ENCODE results near the gene CPEB4. TPM values are rescaled to one million over a fixed set of nuclear protein-coding genes. Genes with fewer than 3 reads are reported as not detected.
A peak's percentile ranks its signal among the peaks of the same experiment; 100 is the strongest.

CPEB4 gene
- total RNA-seq, 4 donors from 2014 or later: 20.1 to 26.6 (median 24.2) TPM

DNA sequence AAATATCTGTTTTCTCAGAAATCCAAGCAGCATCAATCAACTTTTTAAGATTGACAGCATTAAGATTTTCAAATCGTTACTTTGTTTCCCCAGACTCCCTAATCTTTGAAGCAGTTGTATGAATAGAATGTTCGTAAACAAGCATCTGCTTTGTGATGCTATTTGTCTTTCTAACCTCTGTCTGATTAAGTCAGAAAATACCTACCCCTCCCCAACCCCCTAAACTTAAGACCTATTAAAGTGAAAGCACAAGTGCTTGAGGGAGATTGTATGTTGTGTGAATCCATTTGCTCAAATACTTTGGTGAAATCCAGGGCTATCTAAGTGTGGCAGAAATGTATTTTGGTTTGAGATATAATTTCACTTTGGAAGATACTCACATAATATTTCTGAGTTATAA, 53.0 kb downstream of the CPEB4 start:
- H3K27ac ChIP-seq: no peak overlapping the region
- TF ChIP-seq POLR2A (IDR thresholded peaks at IDR 0.05) (no peak), EP300 (IDR thresholded peaks at IDR 0.05) (no peak)
- TF ChIP-seq, protein P1, sequence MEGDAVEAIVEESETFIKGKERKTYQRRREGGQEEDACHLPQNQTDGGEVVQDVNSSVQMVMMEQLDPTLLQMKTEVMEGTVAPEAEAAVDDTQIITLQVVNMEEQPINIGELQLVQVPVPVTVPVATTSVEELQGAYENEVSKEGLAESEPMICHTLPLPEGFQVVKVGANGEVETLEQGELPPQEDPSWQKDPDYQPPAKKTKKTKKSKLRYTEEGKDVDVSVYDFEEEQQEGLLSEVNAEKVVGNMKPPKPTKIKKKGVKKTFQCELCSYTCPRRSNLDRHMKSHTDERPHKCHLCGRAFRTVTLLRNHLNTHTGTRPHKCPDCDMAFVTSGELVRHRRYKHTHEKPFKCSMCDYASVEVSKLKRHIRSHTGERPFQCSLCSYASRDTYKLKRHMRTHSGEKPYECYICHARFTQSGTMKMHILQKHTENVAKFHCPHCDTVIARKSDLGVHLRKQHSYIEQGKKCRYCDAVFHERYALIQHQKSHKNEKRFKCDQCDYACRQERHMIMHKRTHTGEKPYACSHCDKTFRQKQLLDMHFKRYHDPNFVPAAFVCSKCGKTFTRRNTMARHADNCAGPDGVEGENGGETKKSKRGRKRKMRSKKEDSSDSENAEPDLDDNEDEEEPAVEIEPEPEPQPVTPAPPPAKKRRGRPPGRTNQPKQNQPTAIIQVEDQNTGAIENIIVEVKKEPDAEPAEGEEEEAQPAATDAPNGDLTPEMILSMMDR (IDR thresholded peaks at IDR 0.05): no peak
- H3K4me3 ChIP-seq: no peak overlapping the region
- H3K4me1 ChIP-seq: peaks cover 0 to 16% (median 0%) of the 10 kb centered on the region in 4 donors
- DNase-seq (ENCODE audit: low spot score in 2 of 2): no peak
- WGBS, 2 donors: 55 to 57% methylated on average over 2 of the region's 2 CpGs
- no peaks in the 10 kb centered on the region for H3K9me3 ChIP-seq
- H3K27me3 ChIP-seq: no peaks in the 10 kb centered on the region
- H3K36me3 ChIP-seq: peaks cover 0 to 16% (median 11%) of the 10 kb centered on the region in 3 donors

DNA sequence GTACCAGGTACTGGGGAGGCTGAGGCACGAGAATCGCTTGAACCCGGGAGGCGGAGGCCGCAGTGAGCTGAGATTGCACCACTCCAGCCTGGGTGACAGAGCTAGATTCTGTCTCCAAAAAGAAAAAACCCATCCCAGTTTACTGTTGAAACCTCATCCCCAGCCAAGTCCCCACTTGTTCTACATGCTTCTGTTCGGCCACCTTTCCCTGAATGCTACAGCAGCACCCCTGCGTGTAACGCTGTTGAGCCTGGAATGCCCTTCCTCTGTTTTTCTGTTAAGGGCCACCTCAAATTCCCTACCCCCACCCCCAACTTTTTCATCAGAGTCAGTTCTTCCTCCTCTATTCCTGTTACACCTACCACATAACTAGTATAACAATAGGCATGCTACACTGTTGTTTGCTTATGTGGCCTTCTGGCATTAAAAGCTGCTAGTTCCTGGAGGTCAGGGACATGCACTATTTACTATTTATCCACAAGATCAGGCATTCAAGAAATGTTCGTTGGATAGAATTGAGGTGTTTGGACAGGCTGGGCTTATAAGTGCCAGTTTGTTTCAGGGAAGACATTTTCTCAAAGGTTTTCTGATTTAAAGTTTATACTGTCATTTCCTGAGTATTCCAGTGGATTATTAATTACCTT, 53.7 kb downstream of the CPEB4 start:
- Histone ChIP-seq H3K4me3 (no peak overlapping the region), H3K36me3 (peaks cover 0 to 23% (median 14%) of the 10 kb centered on the region in 3 donors), H3K27ac (peak overlapping the region in 1 of 4 donors; percentile 10), H3K4me1 (peaks cover 0 to 16% (median 0%) of the 10 kb centered on the region in 4 donors), H3K27me3 (no peaks in the 10 kb centered on the region), H3K9me3 (no peaks in the 10 kb centered on the region)
- TF ChIP-seq EP300 (IDR thresholded peaks at IDR 0.05) (no peak), POLR2A (IDR thresholded peaks at IDR 0.05) (no peak)
- TF ChIP-seq, protein P1 (IDR thresholded peaks at IDR 0.05): no peak
- DNase-seq (ENCODE audit: low spot score in 2 of 2): no peak
- WGBS, 2 donors: 86 to 87% methylated on average over 9 of the region's 9 CpGs

DNA sequence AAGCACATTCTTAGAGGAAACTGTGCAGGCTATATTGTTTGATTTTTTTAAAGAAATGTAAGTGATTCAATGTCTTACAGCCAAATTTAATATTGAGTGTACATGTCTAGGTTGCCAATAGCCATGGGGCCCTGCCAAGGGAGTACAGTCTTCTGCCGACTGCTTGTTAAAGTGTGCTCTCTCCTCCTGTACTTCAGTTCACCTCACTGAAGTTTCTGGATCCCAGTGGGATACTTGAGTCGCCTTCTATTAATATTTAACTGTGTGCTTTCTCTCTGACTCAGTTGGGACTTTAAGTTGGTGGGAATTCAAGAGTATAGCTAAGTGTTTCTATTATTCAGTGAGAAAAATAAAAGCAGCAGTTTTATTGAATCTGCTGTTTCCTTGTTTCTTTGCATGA, 56.4 kb downstream of the CPEB4 start:
- no peak overlapping the region for H3K27ac ChIP-seq
- 60 to 71% methylated on average over 2 of the region's 2 CpGs for WGBS, 2 donors
- TF ChIP-seq, protein P1 (IDR thresholded peaks at IDR 0.05): no peak
- TF ChIP-seq EP300 (IDR thresholded peaks at IDR 0.05): no peak
- no peak overlapping the region for H3K4me3 ChIP-seq
- no peak for DNase-seq (ENCODE audit: low spot score in 2 of 2)
- peaks cover 0 to 46% (median 14%) of the 10 kb centered on the region in 3 donors for H3K36me3 ChIP-seq
- no peaks in the 10 kb centered on the region for H3K9me3 ChIP-seq
- H3K27me3 ChIP-seq: no peaks in the 10 kb centered on the region
- H3K4me1 ChIP-seq: peaks cover 0 to 16% (median 0%) of the 10 kb centered on the region in 4 donors

DNA sequence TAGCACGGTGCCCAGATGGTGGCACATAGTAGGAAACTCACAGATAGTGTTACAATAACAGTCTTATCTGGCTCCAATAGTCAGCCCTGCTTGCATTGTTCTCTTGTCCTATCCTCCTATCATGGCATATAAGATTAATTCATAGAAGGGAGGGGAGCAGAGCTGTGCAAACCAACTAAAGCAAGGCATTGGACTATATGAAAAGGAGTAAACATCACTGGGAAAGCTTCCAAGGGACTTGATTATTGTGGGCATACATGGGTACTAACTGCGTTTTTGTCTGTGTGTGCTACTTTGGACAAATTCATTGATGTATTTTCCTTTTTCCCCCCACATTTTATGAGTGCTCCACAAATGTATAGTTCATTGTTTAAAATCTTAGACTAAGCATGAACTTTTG, 57.0 kb downstream of the CPEB4 start:
- Histone ChIP-seq H3K9me3 (no peaks in the 10 kb centered on the region), H3K27ac (no peak overlapping the region), H3K4me1 (peaks cover 0 to 16% (median 0%) of the 10 kb centered on the region in 4 donors), H3K27me3 (no peaks in the 10 kb centered on the region), H3K4me3 (no peak overlapping the region), H3K36me3 (peaks cover 0 to 52% (median 14%) of the 10 kb centered on the region in 3 donors)
- TF ChIP-seq, protein P1 (IDR thresholded peaks at IDR 0.05): no peak
- TF ChIP-seq EP300 (IDR thresholded peaks at IDR 0.05) (no peak), POLR2A (IDR thresholded peaks at IDR 0.05) (no peak)
- no peak for DNase-seq (ENCODE audit: low spot score in 2 of 2)
- 74 to 80% methylated on average over 2 of the region's 2 CpGs for WGBS, 2 donors

DNA sequence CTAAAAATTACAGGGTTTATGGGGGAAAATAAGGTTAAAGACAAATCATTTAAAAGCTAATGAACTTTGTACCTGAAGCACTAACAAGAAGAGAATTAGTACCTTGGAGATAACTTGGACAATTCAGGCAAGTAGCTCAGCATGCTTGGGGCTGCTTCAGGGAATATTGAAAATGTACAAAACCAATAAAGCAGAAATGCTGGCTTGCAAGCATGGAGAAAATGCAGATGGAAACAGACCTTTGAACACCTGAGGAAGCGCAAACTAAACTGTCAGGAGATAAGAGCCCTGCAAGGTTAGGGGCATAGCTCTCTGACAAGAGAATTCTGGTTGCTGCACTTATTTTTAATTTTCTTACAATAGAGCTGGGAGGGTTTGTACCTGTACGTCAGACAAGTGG, 58.2 kb downstream of the CPEB4 start:
- TF ChIP-seq, protein P1 (IDR thresholded peaks at IDR 0.05): no peak
- Histone ChIP-seq H3K4me1 (peaks cover 0 to 13% (median 0%) of the 10 kb centered on the region in 4 donors), H3K4me3 (no peak overlapping the region), H3K9me3 (no peaks in the 10 kb centered on the region), H3K27ac (no peak overlapping the region), H3K36me3 (peaks cover 0 to 64% (median 14%) of the 10 kb centered on the region in 3 donors), H3K27me3 (no peaks in the 10 kb centered on the region)
- 94 to 96% methylated on average over 2 of the region's 2 CpGs for WGBS, 2 donors
- DNase-seq (ENCODE audit: low spot score in 2 of 2): no peak

All from tibial nerve (tissue), 4 donors.